ENCODE measurements around the gene AGAP1.

The AGAP1 gene

DNA sequence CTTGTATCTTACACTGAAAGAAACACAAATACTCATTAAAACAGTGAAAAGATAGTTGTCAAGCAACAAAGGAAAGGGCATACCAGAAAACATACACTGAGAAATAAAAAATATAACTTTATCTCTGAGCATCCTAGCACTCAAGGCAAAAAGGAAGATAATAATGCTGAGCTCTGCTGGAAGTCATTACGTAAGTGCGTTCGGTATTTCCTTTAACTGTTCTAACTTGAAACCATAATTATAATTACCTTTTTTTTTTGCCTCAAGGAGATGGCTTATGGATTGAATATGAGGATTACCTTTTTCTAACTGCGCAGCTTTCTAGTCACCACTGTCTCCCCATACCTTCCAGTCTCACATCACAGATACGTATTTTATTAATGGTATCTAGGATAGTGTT is 366.3 kb downstream of the AGAP1 start:
- DNase-seq: no peak

DNA sequence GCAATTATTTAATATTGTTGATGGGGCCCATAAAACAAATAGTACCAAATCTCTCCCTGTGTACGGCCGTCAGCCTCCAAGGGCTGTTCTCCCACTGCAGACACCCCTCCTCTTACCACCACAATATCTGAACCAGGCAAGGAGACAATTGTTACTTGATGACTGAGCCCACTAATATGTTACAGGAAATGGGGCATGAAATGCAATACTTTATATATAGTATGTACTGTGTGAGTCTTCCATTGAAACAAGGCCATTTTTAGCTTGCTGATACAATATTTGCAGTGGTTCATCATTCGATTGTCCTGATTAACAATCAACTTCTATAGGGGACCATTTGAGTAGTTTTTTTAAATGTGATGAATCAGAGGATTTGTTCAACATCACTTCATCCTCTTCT is 367.0 kb downstream of the AGAP1 start:
- no peak for DNase-seq

DNA sequence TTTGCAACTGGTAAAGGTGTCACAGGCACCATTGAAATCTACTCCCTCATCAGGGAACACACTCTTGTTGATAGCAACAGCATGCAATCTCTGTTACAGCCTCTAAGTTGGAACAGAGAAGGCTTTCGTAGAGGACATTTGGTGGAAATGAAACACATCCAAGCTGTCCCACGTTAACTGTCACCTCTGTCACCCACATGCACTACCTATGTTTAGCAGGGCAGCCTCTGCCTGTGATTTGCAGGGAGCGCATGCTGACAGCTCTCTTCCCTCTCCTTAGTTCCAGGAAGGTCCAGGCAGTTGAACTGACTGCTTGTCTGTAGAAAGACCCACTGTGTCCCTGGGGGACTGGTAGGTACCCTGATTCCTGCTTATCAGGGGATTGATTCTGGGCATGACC is 367.5 kb downstream of the AGAP1 start:
- DNase-seq: no peak

DNA sequence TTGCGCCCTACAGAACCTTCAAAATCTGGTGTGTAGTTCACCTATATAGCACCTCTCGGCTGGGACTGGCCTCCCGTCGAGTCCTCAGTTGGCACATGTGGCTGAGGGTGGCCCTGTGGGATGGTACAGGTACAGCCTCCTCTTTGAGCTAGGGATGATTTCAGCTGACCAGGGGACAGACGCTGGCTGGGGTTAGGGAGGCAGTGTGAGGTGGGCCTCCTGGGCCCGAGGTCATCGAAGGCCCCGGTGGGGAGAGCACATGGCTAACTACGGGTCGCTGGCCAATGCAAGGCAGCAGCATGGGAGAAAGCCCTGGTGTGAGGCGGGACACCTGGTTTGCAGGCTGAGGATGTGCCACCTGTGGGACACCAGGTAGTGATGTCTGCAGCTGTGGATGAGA is 369.6 kb downstream of the AGAP1 start:
- no peak for DNase-seq

DNA sequence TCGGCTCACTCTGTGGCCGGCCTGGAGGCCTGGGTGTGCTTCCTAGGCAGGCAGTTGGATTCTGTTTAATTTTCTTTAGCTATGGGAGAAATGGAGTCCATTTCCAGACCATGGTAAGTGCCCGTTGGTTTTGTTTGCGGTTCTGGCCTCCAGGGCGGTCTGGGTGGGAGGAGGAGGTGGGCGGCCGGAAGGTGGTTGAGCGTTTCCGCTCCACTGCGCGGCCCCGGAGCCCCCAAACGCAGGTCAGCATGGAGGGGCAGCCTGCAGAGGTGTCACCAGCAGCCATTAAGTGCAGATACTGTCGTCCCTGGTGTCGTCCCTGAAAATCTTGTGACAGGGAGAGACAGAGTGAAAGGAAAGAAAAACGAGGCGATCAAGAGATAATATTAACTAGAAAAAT is 370.5 kb downstream of the AGAP1 start:
- no peak for DNase-seq

DNA sequence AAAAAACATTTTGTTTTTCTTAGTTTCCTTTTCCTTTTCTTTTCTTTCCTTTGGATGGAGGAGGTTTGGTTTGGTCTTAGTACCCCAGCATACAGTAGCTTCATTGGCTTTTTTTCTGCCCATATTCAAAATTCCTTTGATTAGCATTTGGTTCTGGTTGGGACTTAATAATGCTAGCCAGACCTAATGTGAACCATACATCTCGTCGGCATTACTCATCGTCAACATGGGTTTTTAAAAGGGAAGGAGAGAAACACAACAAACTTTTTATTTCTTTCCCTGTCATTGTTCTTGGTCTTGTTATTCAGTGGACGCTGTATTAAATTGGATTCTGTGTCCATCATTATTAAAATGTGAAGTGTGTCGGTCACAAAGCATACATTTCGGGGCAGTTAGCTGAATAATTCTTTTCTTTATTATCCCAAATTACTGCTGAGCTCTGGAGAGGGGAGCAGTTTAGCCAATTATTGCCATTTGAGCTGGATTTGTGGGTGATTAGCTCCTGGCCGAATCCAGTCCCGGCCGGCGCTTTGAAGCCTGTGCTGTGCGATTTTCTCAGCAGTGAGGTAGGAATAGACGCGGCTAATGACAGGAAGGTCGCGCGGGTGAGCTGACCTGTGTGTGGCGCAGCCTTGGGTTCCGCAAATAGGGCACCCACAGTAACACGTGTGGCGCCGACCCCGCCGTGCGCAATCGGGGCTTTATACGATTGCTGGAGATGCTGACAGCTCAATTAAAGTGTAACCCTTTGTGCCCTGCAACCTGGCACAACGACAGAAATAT is 371.1 kb downstream of the AGAP1 start:
- no peak for DNase-seq

DNA sequence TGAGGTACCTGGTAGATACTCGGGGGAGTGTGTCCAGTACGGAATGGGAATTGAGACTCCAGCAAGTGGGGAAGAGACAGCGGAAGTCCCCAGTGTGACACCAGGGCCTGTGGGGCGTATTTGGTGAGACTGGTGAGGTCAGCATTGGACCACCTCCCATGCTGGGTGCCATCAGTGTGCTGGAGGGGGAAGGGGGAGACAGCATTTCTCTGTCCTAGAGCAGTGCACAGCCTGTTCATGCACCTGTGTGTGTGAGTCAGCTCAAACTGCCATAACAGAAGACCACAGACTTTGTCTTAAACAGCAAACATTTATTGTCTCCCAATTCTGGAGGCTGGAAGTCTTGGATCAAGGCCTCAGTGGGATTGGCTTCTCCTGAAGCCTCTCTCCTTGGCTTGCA is 372.5 kb downstream of the AGAP1 start:
- DNase-seq: no peak

DNA sequence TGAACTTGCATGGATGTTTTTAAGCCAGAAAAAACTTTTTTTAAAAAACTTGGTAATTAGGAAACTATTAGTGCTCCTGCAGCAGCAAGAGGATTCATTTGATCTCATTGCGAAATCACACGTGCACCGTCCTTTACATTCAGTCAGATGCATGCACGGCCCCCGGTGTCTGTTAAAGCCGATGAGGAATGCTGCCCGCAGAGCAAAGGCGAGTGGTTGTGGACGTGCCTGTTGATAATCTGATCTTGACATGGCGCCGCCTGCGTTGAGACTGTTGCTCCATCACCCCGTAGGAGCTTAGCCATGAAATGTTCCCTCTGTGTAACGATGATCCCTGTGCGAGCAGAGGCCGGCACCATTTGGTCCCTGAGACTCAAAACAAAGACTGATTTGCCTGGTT is 374.4 kb downstream of the AGAP1 start:
- no peak for DNase-seq

DNA sequence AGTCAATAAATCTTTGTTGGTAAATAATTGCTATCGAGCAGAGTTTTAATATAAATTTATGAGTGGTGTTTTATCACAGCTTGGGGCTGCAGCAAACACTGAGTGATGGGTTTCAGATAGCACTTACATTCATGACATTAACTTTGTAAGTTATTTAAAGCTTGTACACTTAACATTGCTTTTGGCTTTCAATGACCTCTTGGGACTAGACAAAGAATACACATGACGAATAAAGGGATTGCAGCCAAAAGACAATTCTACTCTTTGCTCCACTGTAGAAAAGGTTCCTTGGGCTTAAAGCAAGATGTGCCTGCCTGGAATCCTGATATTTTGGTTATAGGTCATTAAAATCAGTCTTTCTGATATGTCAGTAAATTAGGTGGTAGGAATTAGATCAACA is 374.8 kb downstream of the AGAP1 start:
- no peak for DNase-seq

DNA sequence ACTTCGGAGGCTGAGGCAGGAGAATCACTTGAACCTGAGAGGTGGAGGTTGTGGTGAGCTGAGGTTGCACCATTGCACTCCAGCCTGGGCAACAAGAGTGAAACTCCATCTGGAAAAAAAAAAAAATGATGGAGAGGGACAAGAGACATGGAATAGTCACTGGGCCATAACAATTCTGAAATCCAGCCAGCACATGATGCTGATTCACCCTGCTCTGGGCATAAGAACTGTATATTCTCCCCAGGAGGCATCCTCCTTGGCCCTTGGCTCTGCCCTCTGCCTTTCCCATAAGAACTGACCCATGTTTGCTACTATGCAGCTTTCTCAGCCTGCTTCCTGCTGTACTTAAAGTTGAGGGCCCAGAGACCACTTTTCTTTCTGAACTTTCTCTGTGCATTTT is 376.7 kb downstream of the AGAP1 start:
- DNase-seq: no peak

DNA sequence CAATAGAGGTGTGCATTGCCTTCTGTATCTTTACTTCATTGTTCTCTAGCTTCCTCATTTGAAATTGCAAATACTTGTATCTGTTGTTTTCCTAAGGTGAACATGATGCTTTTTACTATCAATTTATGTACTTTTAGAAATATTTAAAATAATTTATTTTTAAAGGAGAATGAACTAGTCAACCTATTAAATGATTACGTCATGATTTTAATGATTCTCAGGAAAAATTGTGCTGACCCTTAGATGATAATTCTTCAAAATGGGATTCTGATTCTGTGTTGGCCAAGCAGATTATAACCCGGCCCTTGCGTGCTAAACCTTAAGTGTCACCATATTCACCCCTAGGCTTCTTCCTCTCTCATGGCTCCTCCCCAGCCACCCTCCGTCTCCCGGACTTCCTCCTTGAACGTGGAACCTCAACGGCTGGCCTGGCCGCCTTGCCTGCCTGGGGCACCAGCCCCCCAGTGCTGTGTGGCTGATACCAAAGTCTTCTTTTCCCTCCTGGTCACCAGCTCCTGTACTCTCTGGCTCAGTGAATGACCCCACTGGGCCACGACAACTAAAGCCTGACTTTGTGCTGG is 382.3 kb downstream of the AGAP1 start:
- DNase-seq: no peak

DNA sequence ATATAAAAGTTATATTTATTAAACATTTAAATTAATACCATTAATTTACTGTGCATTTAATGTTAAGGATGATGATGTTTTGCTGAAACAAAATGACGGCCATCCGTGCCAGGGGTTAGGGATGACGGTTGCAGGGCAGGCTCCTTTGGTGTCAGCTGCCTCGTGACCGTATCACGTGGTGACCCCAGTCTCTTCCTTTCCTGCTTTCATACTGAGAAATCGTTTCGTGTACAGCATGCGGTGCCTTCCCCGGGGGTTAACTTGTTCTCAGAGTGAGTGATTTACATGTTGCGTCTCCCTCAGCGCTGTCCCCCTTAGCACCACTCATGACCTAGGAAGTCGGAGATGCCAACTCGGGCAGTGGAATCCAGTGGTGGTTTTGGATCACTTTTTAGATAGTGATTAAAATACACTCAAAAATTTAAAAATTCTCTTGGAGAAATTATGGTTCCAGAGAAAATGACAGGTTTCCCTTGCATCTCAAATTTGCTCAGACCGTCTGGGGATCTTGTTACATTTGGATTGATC is 383.5 kb downstream of the AGAP1 start:
- no peak for DNase-seq

DNA sequence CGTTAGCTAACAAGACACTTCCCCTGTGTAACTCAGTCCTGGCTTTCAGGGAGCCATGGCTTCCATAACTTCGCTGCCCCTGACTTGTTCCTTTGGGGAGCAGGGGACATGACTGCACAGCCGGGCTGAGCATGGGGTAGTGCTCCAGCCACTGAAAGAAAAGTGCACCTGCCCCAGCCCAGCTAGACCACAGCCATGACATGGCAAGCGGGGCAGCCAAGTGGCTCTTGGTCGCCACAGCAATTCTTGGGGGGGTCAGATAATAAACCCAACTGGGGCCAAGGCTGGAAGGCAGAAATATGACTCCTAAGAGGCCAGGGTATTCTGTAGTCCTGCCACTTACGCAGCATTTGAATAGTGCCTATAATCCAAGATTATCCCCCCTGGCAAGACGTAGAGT is 385.3 kb downstream of the AGAP1 start:
- DNase-seq: no peak

DNA sequence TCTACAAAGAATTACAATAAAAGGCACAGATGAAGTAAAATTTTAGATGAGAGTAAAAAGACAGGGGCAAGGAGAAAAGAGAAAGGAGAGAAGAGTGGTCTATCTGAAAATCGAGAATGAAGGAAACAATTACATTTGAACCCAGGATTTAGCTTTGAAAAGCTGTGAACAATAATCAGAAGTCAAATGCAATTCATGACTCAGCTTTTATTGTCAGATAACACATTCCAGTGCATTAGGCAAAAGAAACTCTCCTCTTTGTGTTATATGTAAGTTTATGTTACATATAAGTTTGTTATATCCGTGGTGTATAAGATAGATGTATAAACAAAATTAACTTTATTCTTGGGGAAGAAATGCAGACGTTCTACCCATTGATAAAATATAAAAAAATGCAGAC is 389.8 kb downstream of the AGAP1 start:
- no peak for DNase-seq

DNA sequence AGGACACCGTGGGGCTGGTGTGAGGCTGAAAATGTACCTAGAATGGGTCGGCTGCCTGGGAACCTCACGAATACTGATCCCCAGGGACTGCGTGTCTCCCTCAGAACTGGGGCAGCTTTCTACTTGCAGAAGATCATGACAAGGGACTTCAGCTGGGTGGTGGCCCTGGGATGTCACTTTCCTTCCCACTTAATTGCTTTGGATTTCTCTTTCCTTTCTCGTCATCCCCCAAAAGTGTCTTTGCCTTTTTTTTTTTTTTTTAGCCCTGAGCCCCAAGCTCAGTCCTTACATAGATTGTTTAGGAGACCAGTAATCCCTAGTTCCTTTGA is 395.4 kb downstream of the AGAP1 start:
- DNase-seq: no peak

DNA sequence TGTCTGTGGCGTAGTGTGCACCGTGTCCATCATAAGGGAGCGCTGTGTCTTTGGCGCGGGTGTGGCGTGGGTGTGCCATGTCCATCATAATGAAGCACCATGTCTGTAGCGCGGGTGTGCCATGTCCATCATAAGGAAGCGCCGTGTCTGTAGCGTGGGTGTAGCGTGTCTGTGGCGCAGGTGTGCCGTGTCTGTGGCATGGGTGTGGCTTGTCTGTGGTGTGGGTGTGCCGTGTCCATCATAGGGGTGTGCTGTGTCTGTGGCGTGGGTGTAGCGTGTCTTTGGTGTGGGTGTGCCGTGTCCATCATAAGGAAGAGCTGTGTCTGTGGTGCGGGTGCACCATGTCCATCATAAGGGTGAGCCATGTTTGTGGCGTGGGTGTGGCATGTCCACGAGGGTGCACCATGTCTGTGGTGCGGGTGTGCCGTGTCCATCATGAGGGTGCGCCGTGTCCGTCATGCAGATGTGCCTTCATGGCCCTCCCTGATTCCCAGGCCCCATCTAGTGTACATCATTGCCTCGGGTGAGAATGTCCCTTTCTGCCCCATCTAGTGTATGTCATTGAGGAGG is 399.4 kb downstream of the AGAP1 start:
- DNase-seq: no peak

DNA sequence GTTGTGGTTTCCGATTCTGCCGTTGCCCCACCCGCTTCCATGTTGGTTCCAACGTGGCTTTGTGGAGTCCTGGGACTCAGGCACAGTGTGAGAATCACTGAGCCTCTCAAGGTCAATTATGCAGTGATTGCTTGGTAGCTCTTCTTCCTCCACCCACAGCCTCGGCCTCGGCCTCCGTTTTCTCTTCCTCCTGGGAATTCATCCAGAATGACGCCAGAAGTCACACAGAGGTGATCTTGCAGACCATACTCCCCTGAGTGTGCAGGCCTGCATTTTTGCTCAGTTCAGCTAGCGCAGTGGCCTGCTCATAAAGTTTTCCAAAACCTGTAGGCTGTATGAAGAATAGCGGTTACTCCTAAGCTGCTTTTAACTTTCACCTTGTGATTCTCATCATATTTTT is 401.0 kb downstream of the AGAP1 start:
- DNase-seq: no peak

DNA sequence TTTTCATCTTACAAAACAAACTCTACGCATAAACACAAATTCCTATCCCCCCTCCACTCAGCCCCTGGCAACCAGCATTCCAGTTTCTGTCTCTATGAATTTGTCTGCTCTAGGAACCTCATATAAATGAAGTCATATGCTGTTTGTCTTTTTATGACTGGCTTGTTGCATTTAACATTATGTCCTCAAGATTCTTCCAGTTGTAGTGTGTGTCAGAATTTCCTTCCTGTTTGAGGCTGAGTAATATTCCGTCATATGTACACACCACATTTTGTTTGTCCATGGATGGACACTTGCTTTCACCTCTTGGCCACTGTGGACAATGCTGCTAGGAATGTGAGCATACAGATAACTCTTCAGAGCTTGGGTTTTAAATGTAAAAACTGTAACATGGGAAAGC is 402.2 kb downstream of the AGAP1 start:
- no peak for DNase-seq

DNA sequence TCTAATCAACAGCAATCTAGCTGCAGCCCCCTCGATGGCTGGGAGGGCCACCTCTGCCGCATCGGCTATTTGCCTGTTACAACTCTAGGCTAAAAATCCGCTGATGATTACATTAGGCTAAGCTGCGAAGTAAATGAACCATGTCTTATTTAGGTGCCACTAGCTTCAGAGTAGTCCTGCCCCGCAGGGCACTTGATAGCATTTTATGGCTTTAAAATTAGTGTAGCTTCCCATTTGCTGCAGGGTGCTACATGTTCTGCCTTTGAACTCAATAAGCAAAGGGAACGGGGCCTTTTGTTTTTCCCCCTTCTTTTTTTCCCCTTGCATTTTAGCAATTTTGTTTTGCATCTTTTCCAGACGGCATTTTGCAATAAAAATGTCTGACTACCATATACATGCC is 404.1 kb downstream of the AGAP1 start:
- DNase-seq: no peak

DNA sequence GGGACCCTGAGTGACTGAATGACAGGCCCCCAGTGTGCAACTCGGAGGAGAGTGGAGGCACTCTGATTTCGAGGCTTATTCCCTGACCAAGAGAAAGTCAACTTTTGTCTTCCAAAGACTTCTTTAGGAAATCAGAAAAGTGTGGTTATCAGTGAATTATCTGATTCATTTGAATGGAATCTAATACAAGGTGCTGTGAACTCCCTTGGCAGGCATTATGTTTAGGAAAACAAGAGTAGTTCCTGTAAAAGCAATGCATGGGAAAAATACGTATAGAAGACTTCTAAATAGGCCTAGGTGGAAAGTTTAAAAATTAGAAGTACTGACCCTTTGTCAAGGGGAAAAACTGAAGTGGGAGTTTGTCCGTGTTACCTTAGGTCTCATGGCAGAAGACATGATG is 404.9 kb downstream of the AGAP1 start:
- DNase-seq: no peak

DNA sequence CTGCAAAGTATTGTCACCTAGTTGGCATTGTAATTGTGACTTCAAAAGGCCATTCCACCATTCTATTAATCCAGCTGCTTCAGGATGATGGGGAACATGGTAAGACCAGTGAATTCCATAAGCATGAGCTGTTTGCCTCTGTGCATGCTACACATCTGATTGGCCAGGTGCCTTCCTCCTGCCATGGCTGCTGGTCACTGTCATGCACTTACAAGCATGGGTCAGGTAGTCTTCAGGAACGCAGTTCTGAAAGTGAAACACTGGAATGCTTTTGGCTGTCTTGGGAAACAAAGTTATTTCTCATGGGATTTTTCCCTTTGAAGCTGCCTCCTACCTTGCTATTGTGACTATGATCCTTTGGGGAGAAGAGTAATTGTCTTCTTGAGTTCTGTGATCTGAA is 406.8 kb downstream of the AGAP1 start:
- DNase-seq: no peak

DNA sequence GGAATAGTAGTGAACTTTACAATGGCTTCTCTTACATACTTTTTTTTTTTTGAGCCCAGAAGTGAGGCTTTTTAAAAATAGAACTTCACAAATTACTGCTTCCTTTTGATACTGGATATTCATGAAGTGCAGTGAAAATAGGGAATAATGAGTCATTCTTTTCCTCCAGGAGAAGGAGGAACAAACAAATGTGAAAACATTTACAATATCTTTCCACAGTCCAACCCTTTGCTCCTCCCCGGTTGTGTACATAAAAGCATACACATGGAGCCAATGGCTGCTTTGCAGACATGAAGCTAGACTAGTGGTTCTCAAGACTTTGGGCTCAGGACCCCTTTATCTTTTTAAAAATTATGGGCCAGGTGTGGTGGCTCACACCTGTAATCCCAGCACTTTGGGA is 407.4 kb downstream of the AGAP1 start:
- no peak for DNase-seq

DNA sequence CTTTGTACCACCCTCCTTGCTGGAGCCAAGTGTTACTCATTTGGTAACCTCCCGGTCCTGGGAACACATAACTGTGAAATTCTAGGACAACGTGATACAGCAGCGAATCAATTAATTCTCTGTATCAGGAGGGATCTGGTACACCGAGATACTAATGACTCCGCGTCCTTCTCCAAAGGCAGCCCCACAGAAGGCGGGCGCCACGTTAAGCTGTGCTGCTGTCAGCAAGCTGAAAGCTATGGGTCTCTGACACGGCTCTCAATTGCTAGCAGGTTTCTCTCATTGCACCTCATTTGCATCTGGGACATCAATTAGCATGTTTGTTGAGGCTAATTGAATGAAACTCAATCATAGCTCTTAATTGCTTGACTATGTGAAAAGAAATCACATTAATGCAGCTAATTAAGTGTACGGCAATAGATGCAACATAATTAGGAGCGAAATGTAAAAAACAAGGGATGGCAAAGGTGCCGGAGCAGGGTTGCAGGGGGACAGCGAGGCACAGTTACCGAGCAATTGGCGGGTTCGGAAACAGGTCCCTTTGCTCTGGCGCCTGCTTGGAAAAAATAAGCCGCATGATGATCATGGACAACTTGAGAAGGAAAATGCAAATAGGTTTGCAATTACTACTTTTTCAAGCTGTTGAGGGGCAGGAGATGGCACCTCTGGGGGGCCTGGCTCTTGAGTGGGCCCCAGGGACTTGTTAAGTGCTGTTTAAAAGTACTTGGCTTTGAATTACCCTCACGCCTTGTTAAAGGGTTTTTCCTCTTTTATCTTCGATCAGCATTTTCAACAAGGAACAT is 410.1 kb downstream of the AGAP1 start:
- no peak for DNase-seq

DNA sequence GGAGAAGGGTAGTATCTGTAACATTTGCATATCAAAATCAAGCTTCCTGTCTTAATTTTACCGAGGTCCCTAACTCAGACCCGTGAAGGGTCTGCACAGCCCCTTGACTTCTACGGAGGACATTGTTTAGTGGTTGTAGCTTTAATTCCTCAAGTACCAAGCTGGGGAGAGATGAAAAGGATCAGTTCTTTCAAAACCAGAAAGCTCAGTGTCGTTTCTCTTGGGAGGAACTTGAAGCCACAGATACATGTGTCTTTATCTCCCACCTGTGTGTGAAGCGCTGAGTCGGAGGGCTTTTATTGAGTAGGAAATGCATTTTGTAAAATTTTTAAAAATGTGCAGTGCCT is 410.7 kb downstream of the AGAP1 start:
- DNase-seq: no peak
